GDM1 (cell line): ENCODE data around the gene LETM1.
"Not testable (repeated sequence)": the region's sequence is repeated elsewhere in the genome, so short reads cannot be mapped to it uniquely, and the experiment has no call there.

Experiments
- DNase-seq: peaks from one replicate; lab custom pipeline; 2025; lab: John Stamatoyannopoulos, UW

Gene LETM1

GRCh38 chr4:1851575-1852410, 4.2 kb downstream of the LETM1 start:
- DNase-seq = no peak

- DNase-seq = no peak
These were observed 4.8 kb downstream of the LETM1 start for GRCh38 chr4:1851160-1851559.

- no peak for DNase-seq
These were observed 5.7 kb downstream of the LETM1 start for GRCh38 chr4:1850276-1850675.

GRCh38 chr4:1846580-1846979, 9.4 kb downstream of the LETM1 start:
- no peak for DNase-seq

GRCh38 chr4:1844618-1845017, 11.3 kb downstream of the LETM1 start:
- not testable (repeated sequence) for DNase-seq

GRCh38 chr4:1843852-1844251, 12.1 kb downstream of the LETM1 start:
- DNase-seq = no peak

- DNase-seq = no peak
These were observed 12.9 kb downstream of the LETM1 start for GRCh38 chr4:1842993-1843448.

- DNase-seq = no peak
These were observed 13.5 kb downstream of the LETM1 start for GRCh38 chr4:1842339-1842895.

- DNase-seq = no peak
These were observed 14.1 kb downstream of the LETM1 start for GRCh38 chr4:1841887-1842210.

- no peak for DNase-seq
These were observed 14.6 kb downstream of the LETM1 start for GRCh38 chr4:1841201-1841886.

- no peak for DNase-seq
These were observed 16.7 kb downstream of the LETM1 start for GRCh38 chr4:1839282-1839681.

GRCh38 chr4:1837069-1837468, 18.9 kb downstream of the LETM1 start:
- no peak for DNase-seq

- no peak for DNase-seq
These were observed 19.3 kb downstream of the LETM1 start for GRCh38 chr4:1836650-1837049.

- DNase-seq = not testable (repeated sequence)
These were observed 20.1 kb downstream of the LETM1 start for GRCh38 chr4:1835836-1836235.

- DNase-seq = no peak
These were observed 21.7 kb downstream of the LETM1 start for GRCh38 chr4:1834047-1834775.

GRCh38 chr4:1833307-1834046, 22.5 kb downstream of the LETM1 start:
- no peak for DNase-seq

GRCh38 chr4:1832690-1833089, 23.3 kb downstream of the LETM1 start:
- DNase-seq = no peak

- no peak for DNase-seq
These were observed 24.6 kb downstream of the LETM1 start for GRCh38 chr4:1831331-1831730.

- peak; percentile 24 for DNase-seq
These were observed 25.2 kb downstream of the LETM1 start for GRCh38 chr4:1830642-1831228.

- DNase-seq = no peak
These were observed 25.7 kb downstream of the LETM1 start for GRCh38 chr4:1830234-1830633.
